ENCODE results near the gene SERINC4.

The SERINC4 gene

GRCh38 chr15:43779016-43779415 lies 21.0 kb downstream of the SERINC4 start:
- H3K27me3 Mint-ChIP-seq, result no peaks in the 10 kb centered on the region
- peaks cover 20% of the 10 kb centered on the region for H3K4me1 Mint-ChIP-seq (ENCODE audit: low read depth)
- no peaks in the 10 kb centered on the region for H3K9me3 Mint-ChIP-seq (ENCODE audit: low read depth)
- H3K4me3 Mint-ChIP-seq, result no peak overlapping the region
- peaks cover 4% of the 10 kb centered on the region for H3K36me3 Mint-ChIP-seq
- H3K27ac Mint-ChIP-seq, result peak overlapping the region; percentile 46

GRCh38 chr15:43777267-43777914 lies 22.6 kb downstream of the SERINC4 start:
- peaks cover 20% of the 10 kb centered on the region for H3K4me1 Mint-ChIP-seq (ENCODE audit: low read depth)
- H3K27ac Mint-ChIP-seq, result peak overlapping the region; percentile 89
- H3K36me3 Mint-ChIP-seq, result peaks cover 4% of the 10 kb centered on the region
- no peaks in the 10 kb centered on the region for H3K9me3 Mint-ChIP-seq (ENCODE audit: low read depth)
- H3K27me3 Mint-ChIP-seq, result no peaks in the 10 kb centered on the region
- peak overlapping the region; percentile 87 for H3K4me3 Mint-ChIP-seq

- peak within 1 kb of the TSS; percentile 87 for H3K4me3 Mint-ChIP-seq
- H3K27me3 Mint-ChIP-seq, result no peaks in the 10 kb centered on the region
- H3K9me3 Mint-ChIP-seq (ENCODE audit: low read depth), result no peaks in the 10 kb centered on the region
- H3K36me3 Mint-ChIP-seq, result peaks cover 4% of the 10 kb centered on the region
- H3K27ac Mint-ChIP-seq, result peak within 1 kb of the TSS; percentile 89
- peaks cover 20% of the 10 kb centered on the region for H3K4me1 Mint-ChIP-seq (ENCODE audit: low read depth)
Measured at GRCh38 chr15:43776718-43777266, 23.2 kb downstream of the SERINC4 start, which contains the start of gene ELL3. Gene ELL3 (minus strand): TSS chr15:43776966. CDS start chr15:43776901, 65 bp downstream.

DNA sequence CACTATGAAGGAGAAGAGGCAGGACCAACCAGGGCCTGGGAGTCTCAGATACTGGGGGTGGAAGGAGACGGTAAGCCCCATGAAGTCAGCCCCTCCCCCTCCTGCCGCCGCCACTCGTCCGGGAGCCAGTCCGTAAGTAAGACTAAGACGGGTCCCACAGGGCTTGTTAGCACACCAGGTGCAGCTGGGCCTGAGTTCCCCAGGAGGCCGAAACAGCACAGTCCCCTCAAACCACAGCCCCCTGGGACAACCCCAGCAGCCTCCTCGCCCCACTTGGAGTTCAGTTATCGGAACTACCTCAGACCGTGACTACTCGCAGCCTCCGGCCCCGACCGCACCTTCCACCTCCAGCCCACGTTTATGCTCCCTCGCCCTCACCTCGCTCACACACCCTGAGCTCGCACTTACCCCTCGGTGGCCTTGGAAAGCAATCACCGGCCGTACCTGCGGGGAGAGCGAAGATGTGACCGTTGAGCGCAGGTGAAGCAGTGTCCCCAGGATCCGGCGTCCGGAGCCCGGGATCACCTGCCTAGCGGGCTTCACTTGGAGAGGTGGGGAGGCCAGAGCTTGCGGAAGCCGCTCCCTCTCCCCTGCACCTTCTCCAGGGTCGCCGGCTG lies 23.8 kb downstream of the SERINC4 start:
- Mint-ChIP-seq H3K4me1 (ENCODE audit: low read depth) (peaks cover 20% of the 10 kb centered on the region), H3K4me3 (peak overlapping the region; percentile 40)

GRCh38 chr15:43775411-43775965 lies 24.5 kb downstream of the SERINC4 start:
- Mint-ChIP-seq H3K36me3 (peaks cover 2% of the 10 kb centered on the region), H3K27ac (peak overlapping the region; percentile 79), H3K9me3 (ENCODE audit: low read depth) (no peaks in the 10 kb centered on the region), H3K4me3 (peak overlapping the region; percentile 15), H3K27me3 (no peaks in the 10 kb centered on the region), H3K4me1 (ENCODE audit: low read depth) (peaks cover 20% of the 10 kb centered on the region)

More for the DNA sequence above, 23.8 kb downstream of the SERINC4 start:
- no peaks in the 10 kb centered on the region for H3K9me3 Mint-ChIP-seq (ENCODE audit: low read depth)
- no peaks in the 10 kb centered on the region for H3K27me3 Mint-ChIP-seq
- H3K27ac Mint-ChIP-seq, result no peak overlapping the region
- H3K36me3 Mint-ChIP-seq, result peaks cover 4% of the 10 kb centered on the region

DNA sequence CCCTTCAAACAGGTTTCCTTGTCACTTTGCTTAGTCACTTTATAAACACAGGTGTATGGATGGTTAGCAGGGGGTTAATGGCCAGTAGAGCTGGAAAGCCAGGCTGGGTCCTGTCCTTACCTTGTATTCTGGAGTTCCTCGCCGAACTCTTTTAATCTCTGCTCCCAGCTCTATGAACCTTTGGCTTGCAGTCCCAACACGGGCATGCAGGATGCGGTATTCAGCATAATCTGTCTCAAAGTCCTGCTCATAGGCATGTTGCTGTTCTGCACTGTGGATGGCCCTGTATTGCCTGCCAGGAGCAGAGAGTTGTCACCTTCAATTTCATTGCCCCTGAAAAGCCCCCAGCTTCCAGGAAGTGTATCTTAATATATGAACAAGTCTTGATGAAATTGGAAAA lies 26.0 kb downstream of the SERINC4 start:
- Mint-ChIP-seq H3K9me3 (ENCODE audit: low read depth) (no peaks in the 10 kb centered on the region), H3K27me3 (no peaks in the 10 kb centered on the region), H3K4me1 (ENCODE audit: low read depth) (peaks cover 18% of the 10 kb centered on the region), H3K36me3 (peaks cover 2% of the 10 kb centered on the region), H3K27ac (peak overlapping the region; percentile 68), H3K4me3 (no peak overlapping the region)

DNA sequence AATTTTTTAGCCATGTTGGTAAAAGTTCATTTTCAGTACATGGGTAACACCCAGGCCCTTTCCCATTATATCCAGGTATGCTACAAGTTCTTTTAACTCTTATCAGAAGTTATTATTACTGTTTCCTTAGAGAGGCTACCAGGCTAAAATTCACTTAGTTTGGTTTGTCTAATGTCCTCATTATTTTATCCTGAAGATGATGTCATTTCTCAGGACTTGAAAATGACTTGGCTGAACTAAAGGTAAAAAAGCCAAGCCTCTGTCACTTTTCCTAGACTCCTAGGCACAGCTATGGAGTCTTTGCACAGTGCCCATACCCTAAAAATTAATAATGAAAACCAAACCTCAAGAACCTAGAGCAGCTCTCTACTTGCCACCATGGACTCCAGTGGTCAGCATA lies 27.4 kb downstream of the SERINC4 start:
- H3K4me1 Mint-ChIP-seq (ENCODE audit: low read depth), result peaks cover 11% of the 10 kb centered on the region
- no peaks in the 10 kb centered on the region for H3K27me3 Mint-ChIP-seq
- peak overlapping the region; percentile 50 for H3K27ac Mint-ChIP-seq
- H3K9me3 Mint-ChIP-seq (ENCODE audit: low read depth), result no peaks in the 10 kb centered on the region
- no peak overlapping the region for H3K4me3 Mint-ChIP-seq
- peaks cover 2% of the 10 kb centered on the region for H3K36me3 Mint-ChIP-seq

DNA sequence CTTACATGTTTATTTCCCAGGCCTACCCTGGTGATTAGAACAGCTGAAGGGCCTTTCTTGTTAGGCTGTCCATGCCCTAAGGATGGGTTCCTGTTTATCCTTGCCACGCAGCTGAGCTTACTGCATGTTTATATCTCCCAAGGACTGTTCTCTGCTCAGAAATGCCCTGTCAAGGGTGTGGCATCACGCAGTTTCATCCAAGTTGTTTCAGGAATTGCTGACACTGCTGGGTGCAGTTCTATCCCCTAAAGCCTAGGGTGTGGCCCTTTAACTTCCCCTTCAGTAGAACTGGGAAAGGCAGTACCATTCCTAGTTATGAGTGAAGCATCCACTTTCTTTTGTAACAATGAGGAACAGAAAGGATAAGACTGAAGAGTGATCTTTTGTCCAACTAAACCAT lies 28.2 kb downstream of the SERINC4 start:
- Mint-ChIP-seq H3K27ac (peak overlapping the region; percentile 34), H3K27me3 (no peaks in the 10 kb centered on the region), H3K4me3 (no peak overlapping the region), H3K4me1 (ENCODE audit: low read depth) (peaks cover 4% of the 10 kb centered on the region), H3K9me3 (ENCODE audit: low read depth) (no peaks in the 10 kb centered on the region), H3K36me3 (peaks cover 2% of the 10 kb centered on the region)

GRCh38 chr15:43769584-43770228 lies 30.3 kb downstream of the SERINC4 start:
- no peak overlapping the region for H3K4me3 Mint-ChIP-seq
- peaks cover 6% of the 10 kb centered on the region for H3K36me3 Mint-ChIP-seq
- no peaks in the 10 kb centered on the region for H3K9me3 Mint-ChIP-seq (ENCODE audit: low read depth)
- H3K4me1 Mint-ChIP-seq (ENCODE audit: low read depth), result peaks cover 3% of the 10 kb centered on the region
- H3K27ac Mint-ChIP-seq, result peak overlapping the region; percentile 37
- no peaks in the 10 kb centered on the region for H3K27me3 Mint-ChIP-seq

GRCh38 chr15:43763819-43764446 lies 36.1 kb downstream of the SERINC4 start:
- Mint-ChIP-seq H3K27me3 (no peaks in the 10 kb centered on the region), H3K4me1 (ENCODE audit: low read depth) (peaks cover 2% of the 10 kb centered on the region), H3K4me3 (no peak overlapping the region), H3K27ac (peak overlapping the region; percentile 18), H3K36me3 (peaks cover 7% of the 10 kb centered on the region), H3K9me3 (ENCODE audit: low read depth) (no peaks in the 10 kb centered on the region)

- Mint-ChIP-seq H3K4me3 (no peak overlapping the region), H3K4me1 (ENCODE audit: low read depth) (peaks cover 2% of the 10 kb centered on the region), H3K27me3 (no peaks in the 10 kb centered on the region), H3K9me3 (ENCODE audit: low read depth) (no peaks in the 10 kb centered on the region), H3K27ac (peak overlapping the region; percentile 28), H3K36me3 (peaks cover 7% of the 10 kb centered on the region)
Measured at GRCh38 chr15:43762824-43763223, 37.2 kb downstream of the SERINC4 start.

- no peaks in the 10 kb centered on the region for H3K9me3 Mint-ChIP-seq (ENCODE audit: low read depth)
- H3K27me3 Mint-ChIP-seq, result no peaks in the 10 kb centered on the region
- peak overlapping the region; percentile 81 for H3K27ac Mint-ChIP-seq
- peak overlapping the region; percentile 99 for H3K4me3 Mint-ChIP-seq
- peaks cover 11% of the 10 kb centered on the region for H3K36me3 Mint-ChIP-seq
- H3K4me1 Mint-ChIP-seq (ENCODE audit: low read depth), result peaks cover 52% of the 10 kb centered on the region
Measured at GRCh38 chr15:43751885-43752284, 48.1 kb downstream of the SERINC4 start.

DNA sequence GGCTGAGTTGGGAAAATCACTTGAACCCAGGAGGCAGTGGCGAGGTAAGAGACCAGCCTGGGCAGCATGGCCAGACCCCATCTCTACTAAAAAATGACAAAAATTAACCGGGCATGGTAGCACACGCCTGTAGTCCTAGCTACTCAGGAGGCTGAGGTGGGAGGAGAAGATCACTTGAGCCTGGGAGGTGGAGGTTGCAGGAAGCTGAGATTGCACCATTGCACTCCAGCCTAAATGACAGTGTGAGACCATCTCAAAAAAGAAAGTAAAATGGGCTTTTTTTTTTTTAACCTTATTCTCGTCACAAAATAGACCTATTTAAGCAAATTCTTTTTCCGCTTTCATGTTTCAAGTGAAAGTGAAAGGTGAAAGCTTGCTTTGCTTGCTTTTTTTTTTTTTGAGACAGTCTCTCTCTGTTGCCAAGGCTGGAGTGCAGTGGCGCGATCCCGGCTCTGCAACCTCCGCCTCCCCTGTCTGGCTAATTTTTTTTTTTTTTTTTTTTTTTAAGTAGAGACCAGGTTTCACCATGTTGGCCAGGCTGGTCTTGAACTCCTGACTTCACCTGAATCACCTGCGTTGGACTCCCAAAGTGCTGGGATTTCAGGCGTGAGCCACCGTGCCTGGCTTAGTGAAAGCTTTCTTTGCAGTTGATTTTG lies 50.2 kb downstream of the SERINC4 start:
- Mint-ChIP-seq H3K27me3 (no peaks in the 10 kb centered on the region), H3K27ac (peak overlapping the region; percentile 84), H3K9me3 (ENCODE audit: low read depth) (no peaks in the 10 kb centered on the region), H3K4me3 (peak overlapping the region; percentile 99), H3K36me3 (peaks cover 11% of the 10 kb centered on the region), H3K4me1 (ENCODE audit: low read depth) (peaks cover 48% of the 10 kb centered on the region)

GRCh38 chr15:43748376-43748775 lies 51.6 kb downstream of the SERINC4 start:
- Mint-ChIP-seq H3K4me1 (ENCODE audit: low read depth) (peaks cover 41% of the 10 kb centered on the region), H3K27me3 (no peaks in the 10 kb centered on the region), H3K4me3 (peak overlapping the region; percentile 99), H3K9me3 (ENCODE audit: low read depth) (no peaks in the 10 kb centered on the region), H3K36me3 (peaks cover 11% of the 10 kb centered on the region), H3K27ac (peak overlapping the region; percentile 79)

Data from activated naive CD8-positive, alpha-beta T cell (primary cell).